OCI-LY1 (cell line): ENCODE measurements around the gene GOLT1B.
"Not testable (repeated sequence)": the region's sequence is repeated elsewhere in the genome, so short reads cannot be mapped to it uniquely, and the experiment has no call there.

Experiments used
- H2AFZ ChIP-seq: fragments of 200-600 bp; sonication (generic), shearing (Covaris generic); 2 replicates; pipeline ENCODE4 v1.6.0; 2014; ENCODE audit warnings: antibody characterized with exemption, mild to moderate bottlenecking, low read length
- H3F3A ChIP-seq: fragments of 200-600 bp; sonication (generic), shearing (Covaris generic); 2 replicates; pipeline ENCODE4 v1.6.0; 2014; ENCODE audit warnings: mild to moderate bottlenecking, antibody characterized with exemption, low read length, moderate library complexity; ENCODE audit not compliant: insufficient read depth
- H3K27ac ChIP-seq: fragments of 200-600 bp; sonication (generic); 2 replicates; pipeline ENCODE4 v1.5.1; 2014; ENCODE audit warnings: low read length, mixed run types, mild to moderate bottlenecking, low read depth; ENCODE audit not compliant: poor library complexity, severe bottlenecking
- H3K27me3 ChIP-seq: fragments of 200-600 bp; sonication (generic); 2 replicates; pipeline ENCODE4 v1.6.0; 2014; ENCODE audit warnings: antibody characterized with exemption, mild to moderate bottlenecking, low read length, moderate library complexity; ENCODE audit not compliant: insufficient read depth
- H3K36me3 ChIP-seq: fragments of 200-600 bp; sonication (generic); 2 replicates; pipeline ENCODE4 v1.6.1; 2014; ENCODE audit warnings: mild to moderate bottlenecking, antibody characterized with exemption, low read length, moderate library complexity, mixed read lengths; ENCODE audit not compliant: insufficient read depth
- H3K4me1 ChIP-seq: fragments of 200-600 bp; sonication (generic); 2 replicates; pipeline ENCODE4 v1.5.1; 2014; ENCODE audit warnings: mild to moderate bottlenecking, low read length, moderate library complexity; ENCODE audit not compliant: insufficient read depth, severe bottlenecking
- H3K4me2 ChIP-seq: fragments of 200-600 bp; sonication (generic), shearing (Covaris generic); 2 replicates; pipeline ENCODE4 v1.6.1; 2014; ENCODE audit warnings: low read length
- H3K4me3 ChIP-seq: fragments of 200-600 bp; sonication (generic); 2 replicates; pipeline ENCODE4 v1.5.1; 2014; ENCODE audit warnings: low read length, low read depth, mild to moderate bottlenecking, mixed read lengths; ENCODE audit not compliant: poor library complexity, severe bottlenecking
- H3K79me2 ChIP-seq: fragments of 200-600 bp; shearing (Covaris generic); 2 replicates; pipeline ENCODE4 v1.6.1; 2016; ENCODE audit warnings: mixed run types, low read length, mixed read lengths; ENCODE audit not compliant: insufficient read depth
- H3K9ac ChIP-seq: fragments of 200-600 bp; sonication (generic), shearing (Covaris generic); 2 replicates; pipeline ENCODE4 v1.6.1; 2014; ENCODE audit warnings: mild to moderate bottlenecking, low read length, mixed read lengths
- H3K9me2 ChIP-seq: fragments of 200-600 bp; sonication (generic), shearing (Covaris generic); 2 replicates; pipeline ENCODE4 v1.6.1; 2014; ENCODE audit warnings: low read depth, mild to moderate bottlenecking, low read length, mixed read lengths
- H3K9me3 ChIP-seq: fragments of 200-600 bp; shearing (Covaris generic); 2 replicates; pipeline ENCODE4 v1.6.1; 2014; ENCODE audit warnings: low read length, mixed read lengths
- H4K20me1 ChIP-seq: fragments of 200-600 bp; sonication (generic), shearing (Covaris generic); 2 replicates; pipeline ENCODE4 v1.6.0; 2016; ENCODE audit warnings: mild to moderate bottlenecking, low read length; ENCODE audit not compliant: insufficient read depth
- CTCF ChIP-seq: fragments of 200-600 bp; sonication (generic), shearing (Covaris generic); IDR thresholded peaks from 2 replicates; pipeline ENCODE4 v1.5.1; 2017; ENCODE audit warnings: mild to moderate bottlenecking, antibody characterized with exemption, low read length, moderate library complexity, mixed read lengths
- EZH2 ChIP-seq: fragments of 200-600 bp; sonication (generic), shearing (Covaris generic); IDR thresholded peaks from 2 replicates; pipeline ENCODE4 v1.8.0; 2017; ENCODE audit warnings: borderline replicate concordance, mixed run types, mild to moderate bottlenecking, antibody characterized with exemption, low read length, moderate library complexity, mixed read lengths

Gene GOLT1B

GRCh38 chr12:21459474-21459873, 42.1 kb upstream of the GOLT1B start:
- no peak overlapping the region for H2AFZ ChIP-seq
- no peak overlapping the region for H3K9ac ChIP-seq
- H4K20me1 ChIP-seq, result no peaks in the 10 kb centered on the region
- no peaks in the 10 kb centered on the region for H3K4me1 ChIP-seq
- no peak overlapping the region for H3K27ac ChIP-seq
- H3F3A ChIP-seq, result no peaks in the 10 kb centered on the region
- H3K36me3 ChIP-seq, result peaks cover 64% of the 10 kb centered on the region
- TF ChIP-seq CTCF (no peak), EZH2 (no peak)
- no peak overlapping the region for H3K4me3 ChIP-seq
- no peaks in the 10 kb centered on the region for H3K9me2 ChIP-seq
- no peaks in the 10 kb centered on the region for H3K79me2 ChIP-seq
- H3K27me3 ChIP-seq, result no peaks in the 10 kb centered on the region
- no peaks in the 10 kb centered on the region for H3K9me3 ChIP-seq
- no peak overlapping the region for H3K4me2 ChIP-seq

- not testable (repeated sequence) for H3K4me3 ChIP-seq, H3K4me1 ChIP-seq, H3K9me3 ChIP-seq, H3K9ac ChIP-seq, H2AFZ ChIP-seq, H3K79me2 ChIP-seq, H4K20me1 ChIP-seq, H3K4me2 ChIP-seq, H3F3A ChIP-seq, H3K27me3 ChIP-seq, H3K27ac ChIP-seq, H3K9me2 ChIP-seq
- peaks cover 60% of the 10 kb centered on the region for H3K36me3 ChIP-seq
These were observed 34.3 kb upstream of the GOLT1B start for GRCh38 chr12:21467334-21467733.

GRCh38 chr12:21471294-21471693, 30.3 kb upstream of the GOLT1B start:
- no peak overlapping the region for H3K4me3 ChIP-seq
- H3K9me3 ChIP-seq, result no peaks in the 10 kb centered on the region
- H4K20me1 ChIP-seq, result no peaks in the 10 kb centered on the region
- H3K4me1 ChIP-seq, result no peaks in the 10 kb centered on the region
- H3F3A ChIP-seq, result no peaks in the 10 kb centered on the region
- no peak overlapping the region for H3K4me2 ChIP-seq
- no peaks in the 10 kb centered on the region for H3K9me2 ChIP-seq
- H3K9ac ChIP-seq, result no peak overlapping the region
- H3K79me2 ChIP-seq, result no peaks in the 10 kb centered on the region
- TF ChIP-seq CTCF (no peak), EZH2 (no peak)
- H2AFZ ChIP-seq, result no peak overlapping the region
- no peak overlapping the region for H3K27ac ChIP-seq
- peaks cover 78% of the 10 kb centered on the region for H3K36me3 ChIP-seq
- H3K27me3 ChIP-seq, result no peaks in the 10 kb centered on the region

- no peaks in the 10 kb centered on the region for H3K4me1 ChIP-seq
- no peak overlapping the region for H3K4me2 ChIP-seq
- H3K36me3 ChIP-seq, result peaks cover 82% of the 10 kb centered on the region
- H3K9me2 ChIP-seq, result no peaks in the 10 kb centered on the region
- H3K27ac ChIP-seq, result no peak overlapping the region
- H3K9me3 ChIP-seq, result no peaks in the 10 kb centered on the region
- no peaks in the 10 kb centered on the region for H4K20me1 ChIP-seq
- no peaks in the 10 kb centered on the region for H3F3A ChIP-seq
- H3K9ac ChIP-seq, result no peak overlapping the region
- no peak for TF ChIP-seq CTCF
- TF ChIP-seq EZH2, result no peak
- no peak overlapping the region for H2AFZ ChIP-seq
- no peaks in the 10 kb centered on the region for H3K79me2 ChIP-seq
- H3K4me3 ChIP-seq, result no peak overlapping the region
- no peaks in the 10 kb centered on the region for H3K27me3 ChIP-seq
These were observed 29.3 kb upstream of the GOLT1B start for GRCh38 chr12:21472197-21472823.
